RWPE1 (cell line): ENCODE measurements around the gene MT1H.
"Not testable (repeated sequence)": the region's sequence is repeated elsewhere in the genome, so short reads cannot be mapped to it uniquely, and the experiment has no call there.

Source experiments
- CTCF ChIA-PET: fragments of 350-600 bp; sonication (Branson Sonifier 250); formaldehyde crosslinking; extraction: SDS; loops from one replicate; lab custom pipeline; 2021; lab: Yijun Ruan, JAX
- POLR2A ChIA-PET: fragments of 400-600 bp; formaldehyde crosslinking; extraction: SDS; loops from one replicate; lab custom pipeline; 2020; ENCODE audit warnings: antibody characterized with exemption; ENCODE audit not compliant: low non-redundant PET; lab: Yijun Ruan, JAX
- DNase-seq: peaks from one replicate; pipeline ENCODE4 v3.0.0; 2012; ENCODE audit warnings: low spot score
- H3K27ac ChIP-seq: fragments of 450-650 bp; 2 replicates; pipeline ENCODE4 v1.5.1; 2017
- TF ChIP-seq, protein P1 (sequence below): fragments of 450-650 bp; conservative IDR thresholded peaks from 2 replicates; pipeline ENCODE4 v1.5.1; 2017; ENCODE audit warnings: low read depth, mild to moderate bottlenecking

Gene MT1H

DNA sequence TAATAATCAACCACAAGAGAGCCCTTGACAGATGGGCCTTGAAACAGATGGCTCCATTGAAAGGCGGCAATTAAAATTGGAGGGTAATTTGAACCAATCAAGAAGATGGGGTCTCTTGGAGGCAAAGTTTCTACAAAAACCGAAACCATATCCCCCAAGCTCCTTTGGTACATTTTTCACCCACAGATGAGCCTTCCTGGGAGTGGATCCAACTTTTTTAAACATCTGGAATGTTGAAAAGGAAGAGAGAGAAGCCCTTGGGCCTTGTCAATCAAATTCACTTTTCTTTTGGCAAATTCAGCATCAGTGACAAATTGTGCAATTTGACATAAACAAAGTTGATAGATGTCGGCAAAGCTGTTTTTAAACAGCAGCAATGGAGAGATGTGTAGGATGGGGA lies 47.1 kb downstream of the MT1H start:
- TF ChIP-seq, protein P1, sequence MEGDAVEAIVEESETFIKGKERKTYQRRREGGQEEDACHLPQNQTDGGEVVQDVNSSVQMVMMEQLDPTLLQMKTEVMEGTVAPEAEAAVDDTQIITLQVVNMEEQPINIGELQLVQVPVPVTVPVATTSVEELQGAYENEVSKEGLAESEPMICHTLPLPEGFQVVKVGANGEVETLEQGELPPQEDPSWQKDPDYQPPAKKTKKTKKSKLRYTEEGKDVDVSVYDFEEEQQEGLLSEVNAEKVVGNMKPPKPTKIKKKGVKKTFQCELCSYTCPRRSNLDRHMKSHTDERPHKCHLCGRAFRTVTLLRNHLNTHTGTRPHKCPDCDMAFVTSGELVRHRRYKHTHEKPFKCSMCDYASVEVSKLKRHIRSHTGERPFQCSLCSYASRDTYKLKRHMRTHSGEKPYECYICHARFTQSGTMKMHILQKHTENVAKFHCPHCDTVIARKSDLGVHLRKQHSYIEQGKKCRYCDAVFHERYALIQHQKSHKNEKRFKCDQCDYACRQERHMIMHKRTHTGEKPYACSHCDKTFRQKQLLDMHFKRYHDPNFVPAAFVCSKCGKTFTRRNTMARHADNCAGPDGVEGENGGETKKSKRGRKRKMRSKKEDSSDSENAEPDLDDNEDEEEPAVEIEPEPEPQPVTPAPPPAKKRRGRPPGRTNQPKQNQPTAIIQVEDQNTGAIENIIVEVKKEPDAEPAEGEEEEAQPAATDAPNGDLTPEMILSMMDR, result no peak
- POLR2A ChIA-PET, result interaction anchor here (0.6 kb wide), 1 partner anchor 121 kb away, joined by 3 read pairs; no protein-coding TSS in a partner anchor
- CTCF ChIA-PET, result no interaction called here
- no peak for DNase-seq
- no peak overlapping the region for H3K27ac ChIP-seq

DNA sequence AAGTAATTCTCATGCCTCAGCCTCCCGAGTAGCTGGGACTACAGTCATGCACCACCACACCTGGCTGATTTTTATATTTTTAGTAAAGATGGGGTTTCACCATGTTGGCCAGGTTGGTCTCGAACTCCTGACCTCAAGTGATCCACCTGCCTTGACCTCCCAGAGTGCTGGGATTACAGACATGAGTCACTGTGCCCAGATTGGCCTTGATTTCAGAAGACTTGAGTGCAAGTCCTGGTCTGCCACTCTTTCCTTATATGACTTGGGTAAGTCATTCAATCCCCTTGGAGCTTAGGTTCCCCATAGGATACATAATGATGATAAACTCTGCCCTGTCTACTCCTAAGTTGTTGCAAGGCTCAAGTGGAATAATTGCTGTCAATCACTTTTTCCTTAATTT lies 47.9 kb downstream of the MT1H start:
- POLR2A ChIA-PET, DNase-seq, CTCF ChIA-PET, H3K27ac ChIP-seq: not testable (repeated sequence)
